Fibroblast of the aortic adventitia (primary cell): ENCODE results near the gene ABAT. TPM values are rescaled to one million over a fixed set of nuclear protein-coding genes. Genes with fewer than 3 reads are reported as not detected.
"Not testable (repeated sequence)": the region's sequence is repeated elsewhere in the genome, so short reads cannot be mapped to it uniquely, and the experiment has no call there.

ENCODE experiments used
- DNase-seq: peaks from one replicate; pipeline ENCODE4 v3.0.0-alpha.2; 2010; ENCODE audit warnings: low read depth
- H3K4me3 ChIP-seq: 2 replicates; pipeline ENCODE4 v1.5.1; 2011; ENCODE audit warnings: low read depth, mild to moderate bottlenecking, control low read depth, low read length, moderate library complexity
- CTCF ChIP-seq: IDR thresholded peaks from 2 replicates; pipeline ENCODE4 v1.5.1; 2011; ENCODE audit warnings: mild to moderate bottlenecking, low read length, control low read depth, inconsistent platforms; ENCODE audit not compliant: insufficient read depth
- total RNA-seq: library from RNA; depleted of rRNA; stranded (reverse); fragments of >200 nt; gene quantifications from 2 replicates; pipeline ENCODE4 v1.2.3, GENCODE V29; 2012; ENCODE audit warnings: low replicate concordance

The ABAT gene
- total RNA-seq, 1 donor, result 1.4 TPM

GRCh38 chr16:8774208-8774607 lies 99.8 kb downstream of the ABAT start:
- DNase-seq, result no peak
- no peak for TF ChIP-seq CTCF
- H3K4me3 ChIP-seq, result no peak overlapping the region

GRCh38 chr16:8775359-8775758 lies 100.9 kb downstream of the ABAT start:
- TF ChIP-seq CTCF, result no peak
- H3K4me3 ChIP-seq, result no peak overlapping the region
- DNase-seq, result no peak

- no peak for DNase-seq
- H3K4me3 ChIP-seq, result no peak overlapping the region
- TF ChIP-seq CTCF, result no peak
These were observed 101.7 kb downstream of the ABAT start for GRCh38 chr16:8776129-8776584.

GRCh38 chr16:8777217-8777616 lies 102.8 kb downstream of the ABAT start:
- no peak overlapping the region for H3K4me3 ChIP-seq
- no peak for TF ChIP-seq CTCF
- no peak for DNase-seq

- no peak for TF ChIP-seq CTCF
- no peak overlapping the region for H3K4me3 ChIP-seq
These were observed 107.4 kb downstream of the ABAT start for GRCh38 chr16:8781797-8782196.

GRCh38 chr16:8782673-8783072 lies 108.3 kb downstream of the ABAT start:
- no peak for TF ChIP-seq CTCF
- H3K4me3 ChIP-seq, result no peak overlapping the region
- no peak for DNase-seq

More at GRCh38 chr16:8781797-8782196, 107.4 kb downstream of the ABAT start:
- no peak for DNase-seq

- DNase-seq, result no peak
- no peak for TF ChIP-seq CTCF
- no peak overlapping the region for H3K4me3 ChIP-seq
These were observed 111.0 kb downstream of the ABAT start for GRCh38 chr16:8785408-8785807.

- H3K4me3 ChIP-seq, DNase-seq: not testable (repeated sequence)
These were observed 111.9 kb downstream of the ABAT start for GRCh38 chr16:8786316-8786715.
